HG03060 (cell line): ENCODE results near the gene SMPX.

Experiments used
- ATAC-seq: cut with Tn5 transposase; IDR thresholded peaks from one replicate; pipeline ENCODE4 v1.9.1; 2021; ENCODE audit warnings: low read depth, moderate number of reproducible peaks; ENCODE audit not compliant: unreplicated experiment

SMPX gene

DNA sequence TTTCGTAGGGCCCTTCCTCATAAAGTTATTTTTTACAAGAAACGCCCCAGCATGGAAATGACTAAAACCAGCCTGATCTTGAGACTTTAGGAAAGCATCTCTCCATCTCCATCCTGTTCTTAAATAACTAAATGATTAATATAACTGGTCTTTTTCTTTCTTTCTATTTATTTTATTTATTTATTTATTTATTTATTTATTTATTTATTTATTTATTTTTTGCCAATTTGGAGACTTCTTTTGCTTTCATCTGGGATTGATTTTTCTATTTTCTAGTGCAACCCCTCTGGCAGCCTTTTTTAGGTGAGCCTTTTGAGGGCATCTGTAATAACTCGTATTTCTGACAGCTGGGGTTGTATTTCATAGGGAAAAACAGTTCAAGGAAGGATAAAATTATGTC, 98.6 kb downstream of the SMPX start:
- ATAC-seq = no peak

DNA sequence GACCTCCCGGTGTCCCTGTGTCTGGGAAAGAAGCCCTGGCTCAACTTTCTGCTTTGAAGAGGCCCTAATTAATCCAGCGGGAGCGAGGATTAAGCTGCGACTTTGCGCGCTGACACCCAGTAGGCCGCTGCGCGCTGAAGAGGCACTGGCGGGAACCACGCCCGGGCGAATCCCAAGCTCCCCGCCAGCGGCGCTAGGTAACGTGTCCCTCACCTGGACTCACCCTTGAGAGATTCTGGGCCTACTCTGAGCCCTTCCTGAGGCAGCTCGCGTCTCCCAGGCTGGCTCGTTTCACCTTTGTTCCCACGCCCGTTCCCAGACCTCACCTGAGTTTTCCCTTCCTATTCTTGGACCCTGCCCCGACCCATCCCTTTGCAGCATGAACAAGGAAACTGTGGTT, 99.2 kb downstream of the SMPX start:
- no peak for ATAC-seq

- ATAC-seq = no peak
These were observed 99.7 kb downstream of the SMPX start, which contains the start of gene KLHL34 for GRCh38 chrX:21658152-21658737. Gene KLHL34, minus strand, starts transcription at chrX:21658330. Its CDS starts 542 bp downstream, at chrX:21657788.

GRCh38 chrX:21657318-21658151, 100.4 kb downstream of the SMPX start:
- no peak for ATAC-seq

GRCh38 chrX:21656587-21657317, 101.2 kb downstream of the SMPX start:
- ATAC-seq = no peak
